GM12873 (cell line): ENCODE results near the gene GALNT18.

ENCODE experiments used
- TF ChIP-seq, protein P1 (sequence below): IDR thresholded peaks from 2 replicates; pipeline ENCODE4 v1.5.1; 2012; ENCODE audit warnings: low read depth, mild to moderate bottlenecking, moderate library complexity, low read length, control low read depth; ENCODE audit not compliant: insufficient read depth; ENCODE audit errors: missing control alignments

The GALNT18 gene

DNA sequence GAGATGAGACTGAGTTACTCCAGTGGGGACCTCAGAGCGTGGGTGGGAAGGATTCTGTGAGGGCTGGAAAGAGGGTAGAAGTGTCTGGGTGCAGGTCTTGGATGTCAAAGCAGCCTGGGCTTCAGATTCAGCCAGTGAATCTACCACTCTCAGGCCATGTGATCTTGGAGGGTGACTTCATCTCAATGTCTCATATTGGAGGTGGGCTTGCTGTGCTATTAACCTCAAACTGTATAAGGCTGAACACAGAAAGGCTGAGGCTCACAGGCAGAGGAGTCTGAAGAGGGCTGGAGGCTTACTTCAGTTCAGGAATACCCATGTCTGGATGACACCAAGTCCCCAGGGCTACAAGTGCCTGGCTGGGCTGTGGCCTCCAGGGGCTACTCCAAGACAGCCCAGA lies 332.1 kb downstream of the GALNT18 start:
- TF ChIP-seq, protein P1, sequence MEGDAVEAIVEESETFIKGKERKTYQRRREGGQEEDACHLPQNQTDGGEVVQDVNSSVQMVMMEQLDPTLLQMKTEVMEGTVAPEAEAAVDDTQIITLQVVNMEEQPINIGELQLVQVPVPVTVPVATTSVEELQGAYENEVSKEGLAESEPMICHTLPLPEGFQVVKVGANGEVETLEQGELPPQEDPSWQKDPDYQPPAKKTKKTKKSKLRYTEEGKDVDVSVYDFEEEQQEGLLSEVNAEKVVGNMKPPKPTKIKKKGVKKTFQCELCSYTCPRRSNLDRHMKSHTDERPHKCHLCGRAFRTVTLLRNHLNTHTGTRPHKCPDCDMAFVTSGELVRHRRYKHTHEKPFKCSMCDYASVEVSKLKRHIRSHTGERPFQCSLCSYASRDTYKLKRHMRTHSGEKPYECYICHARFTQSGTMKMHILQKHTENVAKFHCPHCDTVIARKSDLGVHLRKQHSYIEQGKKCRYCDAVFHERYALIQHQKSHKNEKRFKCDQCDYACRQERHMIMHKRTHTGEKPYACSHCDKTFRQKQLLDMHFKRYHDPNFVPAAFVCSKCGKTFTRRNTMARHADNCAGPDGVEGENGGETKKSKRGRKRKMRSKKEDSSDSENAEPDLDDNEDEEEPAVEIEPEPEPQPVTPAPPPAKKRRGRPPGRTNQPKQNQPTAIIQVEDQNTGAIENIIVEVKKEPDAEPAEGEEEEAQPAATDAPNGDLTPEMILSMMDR, result no peak

DNA sequence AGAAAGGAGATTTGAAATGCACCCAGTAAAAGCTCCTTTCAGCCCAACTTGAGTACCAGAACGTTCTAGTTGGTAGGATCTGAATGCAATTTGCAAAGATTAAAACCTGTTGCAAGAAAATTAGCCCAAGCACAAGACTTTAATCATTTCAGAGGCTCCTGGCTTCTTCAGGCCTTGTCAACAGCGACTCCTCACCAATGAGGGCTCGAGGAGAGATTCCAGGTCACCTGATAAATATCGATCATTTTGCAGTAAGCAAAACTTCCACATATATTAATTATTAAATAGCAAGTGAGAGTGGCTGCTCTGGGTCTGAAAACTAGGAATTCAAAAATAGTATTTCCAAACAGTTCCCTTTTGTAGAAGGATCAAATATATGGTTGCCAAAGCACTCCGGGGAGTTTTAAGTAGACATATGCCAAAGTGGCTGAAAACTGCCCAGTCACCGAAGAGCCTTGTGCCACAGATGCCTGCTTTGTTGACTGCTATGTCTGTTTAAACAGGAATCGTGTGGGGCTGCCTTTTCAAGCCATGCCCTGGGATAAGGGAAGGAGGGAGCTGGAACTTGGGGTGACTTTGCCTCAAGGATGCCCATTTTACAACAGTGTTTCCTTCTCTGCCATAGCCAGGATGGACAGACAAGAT lies 332.7 kb downstream of the GALNT18 start:
- TF ChIP-seq, protein P1, result no peak

DNA sequence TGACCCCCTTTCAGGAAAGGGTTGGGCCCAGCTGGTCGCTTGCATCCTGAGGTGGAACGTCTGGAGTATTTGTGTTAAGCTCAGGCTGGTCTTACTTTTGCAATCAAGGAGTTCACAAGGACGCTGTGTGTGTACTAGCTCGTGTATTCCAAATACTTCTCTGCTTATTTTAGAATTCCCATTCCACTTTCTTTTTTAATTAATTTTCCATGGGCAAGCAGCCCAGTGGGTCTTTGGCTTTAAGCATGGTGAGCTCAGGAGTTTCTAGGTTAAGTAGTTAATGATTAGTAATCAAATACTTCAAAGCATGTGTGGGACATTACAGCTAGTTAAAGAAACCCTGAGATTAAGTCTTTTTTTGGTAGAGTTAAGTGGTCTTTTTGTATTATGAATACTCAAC lies 337.3 kb downstream of the GALNT18 start:
- TF ChIP-seq, protein P1, result no peak

DNA sequence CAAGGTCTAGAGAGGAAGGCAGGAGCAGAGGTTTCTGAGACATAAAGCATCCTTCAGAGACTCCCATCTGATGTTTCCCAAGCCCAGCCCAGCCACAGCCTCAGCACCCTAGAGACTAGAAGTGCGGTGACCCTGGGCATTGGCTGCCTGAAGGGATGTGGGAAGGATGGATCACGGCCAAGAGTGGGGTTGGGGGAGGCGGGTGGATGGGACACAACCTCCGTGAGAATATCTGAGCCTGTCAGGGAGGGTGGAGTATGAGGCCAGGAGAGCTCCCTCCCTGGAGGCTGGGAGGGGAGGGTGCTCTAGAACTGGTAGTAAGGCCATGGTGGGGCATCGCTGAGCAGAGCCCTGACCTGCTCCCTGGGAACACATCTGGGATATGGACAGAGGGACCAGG lies 340.2 kb downstream of the GALNT18 start:
- TF ChIP-seq, protein P1, result no peak

DNA sequence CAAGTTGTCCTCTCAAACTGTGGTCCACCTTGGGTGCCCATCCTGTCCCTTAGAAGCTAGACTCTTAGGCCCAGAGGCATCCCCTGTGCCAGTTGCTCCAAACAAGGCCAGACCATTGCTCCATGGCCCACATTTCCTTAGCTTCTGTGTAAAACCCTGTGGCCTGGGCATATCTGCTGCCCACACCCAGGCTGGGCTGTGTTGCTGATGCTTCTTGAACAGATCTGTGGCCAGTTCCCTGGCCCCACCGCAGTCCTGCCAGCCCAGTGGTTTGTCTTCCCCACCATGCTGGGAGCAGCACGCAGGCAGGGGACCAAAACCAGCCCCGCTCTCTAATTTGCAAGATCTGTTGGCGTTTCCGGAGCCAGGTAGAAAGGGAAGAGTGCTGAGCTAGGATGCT lies 341.0 kb downstream of the GALNT18 start:
- TF ChIP-seq, protein P1, result no peak

DNA sequence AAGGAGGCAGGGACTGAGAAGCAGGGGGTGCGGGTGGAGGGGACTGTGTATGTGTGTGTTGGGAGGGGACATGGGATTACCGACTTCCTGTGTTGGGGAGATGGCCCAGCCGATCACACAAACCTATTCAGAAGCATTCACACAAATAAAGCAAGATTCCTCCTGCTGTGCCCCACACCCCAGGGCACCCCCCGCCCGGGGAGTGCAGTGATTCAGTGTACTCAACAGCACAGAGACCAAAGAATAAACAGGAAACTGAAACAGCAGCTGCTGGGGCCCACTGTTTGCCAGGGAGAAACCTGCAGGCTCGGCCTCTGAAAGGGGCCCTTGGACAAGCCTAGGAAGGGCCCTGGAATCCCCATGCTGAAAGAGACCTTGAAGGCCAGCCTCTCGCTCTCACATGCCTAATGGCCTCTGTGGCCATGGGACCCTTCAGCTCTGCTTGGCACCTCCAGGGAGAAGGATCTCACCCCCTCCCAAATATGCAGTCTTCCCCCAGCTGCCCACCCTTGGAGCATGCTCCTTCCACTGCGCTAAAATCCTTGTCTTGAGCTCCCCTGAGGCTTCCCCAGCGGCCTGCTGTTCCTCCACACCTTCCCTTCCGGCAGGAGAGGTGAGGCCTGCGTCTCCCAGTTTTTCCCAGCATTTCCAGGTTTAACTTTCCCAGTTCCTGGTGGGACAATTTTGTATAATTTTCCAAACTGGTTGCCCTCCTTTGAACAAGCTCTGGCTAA lies 341.7 kb downstream of the GALNT18 start:
- TF ChIP-seq, protein P1, result no peak

DNA sequence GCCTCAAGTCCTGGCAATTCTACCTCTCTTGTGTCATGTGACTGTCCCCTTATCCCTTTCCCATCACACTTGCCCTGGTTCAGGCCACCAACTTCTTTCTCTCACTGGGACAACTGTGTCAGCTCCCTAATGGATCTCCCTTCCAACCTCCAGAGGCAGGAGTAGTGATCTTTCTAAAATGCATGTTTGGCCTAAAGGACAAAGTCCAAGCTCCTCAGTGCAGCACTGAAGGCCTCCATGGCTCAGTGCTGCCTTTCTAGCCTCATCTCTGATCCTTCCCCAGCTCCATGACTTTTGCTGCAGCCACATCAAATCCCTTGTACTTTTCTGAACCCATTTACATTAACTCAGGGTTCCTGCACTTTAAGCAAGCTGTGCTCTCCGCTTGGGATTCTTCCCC lies 349.6 kb downstream of the GALNT18 start:
- TF ChIP-seq, protein P1, result no peak
